HG03159 (cell line): Measurements from ENCODE around the gene PDSS2.
"Not testable (repeated sequence)": the region's sequence is repeated elsewhere in the genome, so short reads cannot be mapped to it uniquely, and the experiment has no call there.

ENCODE experiments used
- ATAC-seq: cut with Tn5 transposase; IDR thresholded peaks from one replicate; pipeline ENCODE4 v1.9.1; 2021; ENCODE audit warnings: mild to moderate bottlenecking, moderate library complexity; ENCODE audit not compliant: unreplicated experiment

The PDSS2 gene

GRCh38 chr6:107230448-107230847, 228.9 kb downstream of the PDSS2 start:
- no peak for ATAC-seq

- no peak for ATAC-seq
Observed at GRCh38 chr6:107230024-107230423, 229.3 kb downstream of the PDSS2 start.

GRCh38 chr6:107228754-107229153, 230.6 kb downstream of the PDSS2 start:
- no peak for ATAC-seq

GRCh38 chr6:107221519-107221918, 237.8 kb downstream of the PDSS2 start:
- ATAC-seq, result no peak

- no peak for ATAC-seq
Observed at GRCh38 chr6:107219851-107220250, 239.5 kb downstream of the PDSS2 start.

GRCh38 chr6:107218142-107218541, 241.2 kb downstream of the PDSS2 start:
- no peak for ATAC-seq

- ATAC-seq, result no peak
Observed at GRCh38 chr6:107217248-107217647, 242.1 kb downstream of the PDSS2 start.

GRCh38 chr6:107216197-107216933, 243.0 kb downstream of the PDSS2 start:
- no peak for ATAC-seq

- ATAC-seq, result no peak
Observed at GRCh38 chr6:107215334-107215733, 244.0 kb downstream of the PDSS2 start.

GRCh38 chr6:107214655-107215054, 244.7 kb downstream of the PDSS2 start:
- ATAC-seq, result no peak

- no peak for ATAC-seq
Observed at GRCh38 chr6:107209406-107210305, 249.7 kb downstream of the PDSS2 start.

GRCh38 chr6:107207251-107207873, 252.0 kb downstream of the PDSS2 start:
- no peak for ATAC-seq

GRCh38 chr6:107205058-107205998, 254.0 kb downstream of the PDSS2 start:
- ATAC-seq, result no peak

GRCh38 chr6:107202876-107203468, 256.4 kb downstream of the PDSS2 start:
- no peak for ATAC-seq

- no peak for ATAC-seq
Observed at GRCh38 chr6:107198631-107199416, 260.5 kb downstream of the PDSS2 start.

- no peak for ATAC-seq
Observed at GRCh38 chr6:107196152-107196551, 263.2 kb downstream of the PDSS2 start.

GRCh38 chr6:107194723-107195122, 264.6 kb downstream of the PDSS2 start:
- ATAC-seq, result not testable (repeated sequence)

GRCh38 chr6:107192830-107193229, 266.5 kb downstream of the PDSS2 start:
- ATAC-seq, result no peak

- no peak for ATAC-seq
Observed at GRCh38 chr6:107187630-107188029, 271.7 kb downstream of the PDSS2 start.
